ENCODE data around the gene CRYM.
A peak's percentile ranks its signal among the peaks of the same experiment; 100 is the strongest.
"Not testable (repeated sequence)": the region's sequence is repeated elsewhere in the genome, so short reads cannot be mapped to it uniquely, and the experiment has no call there.

Gene CRYM

DNA sequence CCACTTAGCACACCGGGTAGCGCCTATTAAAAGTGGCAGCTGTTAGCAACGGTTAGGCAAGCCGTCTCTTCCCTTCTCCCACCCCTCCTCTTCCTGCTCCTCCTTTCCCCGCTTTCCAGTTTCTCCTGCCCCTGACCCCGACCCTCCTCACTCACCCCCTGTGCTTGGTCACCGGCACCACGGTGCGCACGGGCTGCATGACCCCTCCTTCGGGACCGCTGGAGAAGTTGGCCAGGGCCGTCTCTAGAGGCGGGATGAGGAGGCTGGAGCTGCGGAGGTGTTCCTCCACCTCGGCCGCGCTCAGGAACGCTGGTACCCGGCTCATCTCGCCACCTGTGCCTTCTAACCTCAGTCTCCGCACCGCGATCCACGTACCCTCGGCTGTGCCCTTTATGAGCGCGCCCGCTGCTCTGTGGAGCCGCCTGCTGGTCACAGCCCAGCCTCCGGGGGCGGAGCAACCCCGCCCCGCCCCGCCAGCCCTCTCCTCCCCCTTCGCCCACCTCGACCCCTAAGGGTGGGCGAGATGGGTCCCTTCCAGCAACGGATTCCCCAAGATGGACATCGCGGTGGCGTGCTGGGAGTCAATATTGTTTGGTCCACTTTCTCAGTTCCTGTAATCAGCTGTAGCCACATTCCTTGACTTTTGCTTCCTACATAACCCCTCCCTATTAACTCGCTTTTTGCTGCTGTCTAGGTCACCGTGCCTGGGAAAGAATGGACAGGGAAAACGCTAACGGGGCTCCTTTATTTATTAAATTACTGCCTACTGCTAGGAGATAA is at the start of gene CRYM:
CRYM (minus strand) TSS at position 364 of the 780 bp plus-strand sequence; CDS start at position 325, 39 bp downstream.
- H3K36me3 ChIP-seq (ENCODE audit: control insufficient read depth, low read depth, low read length), result no peaks in the 10 kb centered on the region
- H3K4me1 ChIP-seq (ENCODE audit: control insufficient read depth, low read depth, low read length), result peaks cover 10% of the 10 kb centered on the region
- H3K4me3 ChIP-seq (ENCODE audit: low read length), result peak within 1 kb of the TSS; percentile 72
- peaks cover 25% of the 10 kb centered on the region for H3K27me3 ChIP-seq (ENCODE audit: control insufficient read depth, insufficient read depth, low read length)
- H3K27ac ChIP-seq (ENCODE audit: low read length), result no peak within 1 kb of the TSS
- H3K9me3 ChIP-seq (ENCODE audit: control insufficient read depth, low read depth, low read length), result no peaks in the 10 kb centered on the region
- no peak within 1 kb of the TSS for H3K9ac ChIP-seq (ENCODE audit: low read length)

GRCh38 chr16:21327046-21327445 is 49.0 kb upstream of the CRYM start:
- Histone ChIP-seq H3K9me3 (ENCODE audit: control insufficient read depth, low read depth, low read length) (no peaks in the 10 kb centered on the region), H3K27me3 (ENCODE audit: control insufficient read depth, insufficient read depth, low read length) (no peaks in the 10 kb centered on the region), H3K36me3 (ENCODE audit: control insufficient read depth, low read depth, low read length) (no peaks in the 10 kb centered on the region), H3K4me1 (ENCODE audit: control insufficient read depth, low read depth, low read length) (peaks cover 6% of the 10 kb centered on the region), H3K27ac (ENCODE audit: low read length) (no peak overlapping the region), H3K9ac (ENCODE audit: low read length) (no peak overlapping the region), H3K4me3 (ENCODE audit: low read length) (no peak overlapping the region)

DNA sequence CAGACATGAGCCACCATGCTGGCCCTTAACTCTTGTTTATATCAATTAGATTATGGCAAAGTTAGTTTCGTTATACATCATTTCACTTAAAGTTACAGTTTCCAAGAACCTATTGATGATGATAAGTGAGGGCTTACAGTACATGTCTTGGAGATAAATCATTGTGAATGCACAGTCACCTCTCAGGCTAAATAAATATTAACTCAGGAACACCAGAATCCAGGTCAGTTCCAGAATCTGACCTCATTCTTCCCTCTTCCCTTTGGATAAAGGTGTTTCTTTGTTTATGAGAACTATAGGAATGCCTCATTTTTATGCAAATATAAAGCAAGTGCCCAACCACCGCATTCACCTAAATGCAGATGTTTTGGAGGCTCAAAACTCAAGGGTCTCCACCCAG is 48.4 kb upstream of the CRYM start:
- no peaks in the 10 kb centered on the region for H3K36me3 ChIP-seq (ENCODE audit: control insufficient read depth, low read depth, low read length)
- no peak overlapping the region for H3K27ac ChIP-seq (ENCODE audit: low read length)
- H3K9me3 ChIP-seq (ENCODE audit: control insufficient read depth, low read depth, low read length), result no peaks in the 10 kb centered on the region
- H3K9ac ChIP-seq (ENCODE audit: low read length), result no peak overlapping the region
- no peaks in the 10 kb centered on the region for H3K27me3 ChIP-seq (ENCODE audit: control insufficient read depth, insufficient read depth, low read length)
- H3K4me3 ChIP-seq (ENCODE audit: low read length), result no peak overlapping the region
- H3K4me1 ChIP-seq (ENCODE audit: control insufficient read depth, low read depth, low read length), result peaks cover 6% of the 10 kb centered on the region

DNA sequence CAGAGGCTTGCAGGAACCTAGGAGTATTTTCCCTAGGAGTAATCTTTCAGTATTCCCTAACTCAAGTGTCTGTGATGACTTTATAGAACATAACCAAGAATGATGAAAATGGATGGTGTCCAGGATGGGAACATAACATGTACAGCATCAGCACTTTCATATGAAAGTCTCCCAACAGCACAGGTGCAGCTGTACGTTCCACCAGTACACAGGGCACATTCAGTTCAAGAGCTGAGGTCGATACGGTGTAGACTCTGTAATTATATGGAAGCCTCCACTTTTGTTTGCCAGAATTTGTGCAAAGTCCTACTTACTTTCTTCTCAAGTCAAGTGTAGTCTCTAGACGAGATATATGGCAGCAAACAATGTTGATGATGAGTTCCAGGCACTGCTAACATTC is 46.2 kb upstream of the CRYM start:
- no peaks in the 10 kb centered on the region for H3K9me3 ChIP-seq (ENCODE audit: control insufficient read depth, low read depth, low read length)
- H3K36me3 ChIP-seq (ENCODE audit: control insufficient read depth, low read depth, low read length), result no peaks in the 10 kb centered on the region
- no peaks in the 10 kb centered on the region for H3K27me3 ChIP-seq (ENCODE audit: control insufficient read depth, insufficient read depth, low read length)
- H3K4me1 ChIP-seq (ENCODE audit: control insufficient read depth, low read depth, low read length), result peaks cover 6% of the 10 kb centered on the region
- H3K27ac ChIP-seq (ENCODE audit: low read length), result no peak overlapping the region
- no peak overlapping the region for H3K4me3 ChIP-seq (ENCODE audit: low read length)
- H3K9ac ChIP-seq (ENCODE audit: low read length), result no peak overlapping the region

DNA sequence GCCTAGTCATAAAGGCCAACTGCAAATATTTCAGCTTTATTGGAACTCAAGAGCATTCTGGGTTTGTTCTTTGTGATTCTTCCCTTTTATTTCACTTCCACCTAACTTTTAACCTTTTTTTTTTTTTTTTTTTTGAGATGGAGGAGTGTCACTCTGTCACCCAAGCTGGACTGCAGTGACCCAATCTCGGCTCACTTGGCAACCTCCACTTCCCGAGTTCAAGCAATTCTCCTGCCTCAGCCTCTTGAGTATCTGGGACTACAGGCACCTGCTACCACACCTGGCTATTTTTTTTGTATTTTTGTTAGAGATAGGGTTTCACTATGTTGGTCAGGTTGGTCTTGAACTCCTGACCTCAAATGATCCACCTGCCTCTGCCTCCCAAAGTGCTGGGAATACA is 44.2 kb upstream of the CRYM start:
- H3K4me1 ChIP-seq (ENCODE audit: control insufficient read depth, low read depth, low read length); H3K27me3 ChIP-seq (ENCODE audit: control insufficient read depth, insufficient read depth, low read length); H3K9me3 ChIP-seq (ENCODE audit: control insufficient read depth, low read depth, low read length); H3K4me3 ChIP-seq (ENCODE audit: low read length); H3K27ac ChIP-seq (ENCODE audit: low read length); H3K9ac ChIP-seq (ENCODE audit: low read length); H3K36me3 ChIP-seq (ENCODE audit: control insufficient read depth, low read depth, low read length): not testable (repeated sequence)

DNA sequence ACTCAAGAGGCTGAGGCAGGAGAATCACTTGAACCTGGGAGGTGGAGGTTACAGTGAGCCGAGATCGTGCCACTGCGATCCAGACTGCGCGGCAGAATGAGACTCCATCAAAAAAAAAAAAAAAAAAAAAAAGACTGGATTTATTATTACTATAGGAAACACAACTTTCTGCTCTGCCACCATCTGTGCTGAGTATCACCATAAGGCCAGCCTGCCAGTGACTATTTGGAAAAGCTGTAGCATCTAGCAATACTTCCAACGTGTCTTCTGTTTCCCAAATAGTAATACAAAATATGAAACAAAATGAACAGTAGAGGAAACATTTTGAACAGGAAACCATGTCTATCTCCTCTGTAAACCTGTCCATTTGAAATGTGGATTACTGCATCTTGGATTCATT is 43.6 kb upstream of the CRYM start:
- no peaks in the 10 kb centered on the region for H3K36me3 ChIP-seq (ENCODE audit: control insufficient read depth, low read depth, low read length)
- H3K9ac ChIP-seq (ENCODE audit: low read length), result no peak overlapping the region
- no peak overlapping the region for H3K4me3 ChIP-seq (ENCODE audit: low read length)
- no peaks in the 10 kb centered on the region for H3K27me3 ChIP-seq (ENCODE audit: control insufficient read depth, insufficient read depth, low read length)
- no peaks in the 10 kb centered on the region for H3K9me3 ChIP-seq (ENCODE audit: control insufficient read depth, low read depth, low read length)
- H3K4me1 ChIP-seq (ENCODE audit: control insufficient read depth, low read depth, low read length), result peaks cover 5% of the 10 kb centered on the region
- no peak overlapping the region for H3K27ac ChIP-seq (ENCODE audit: low read length)

- Histone ChIP-seq H3K9me3 (ENCODE audit: control insufficient read depth, low read depth, low read length) (no peaks in the 10 kb centered on the region), H3K36me3 (ENCODE audit: control insufficient read depth, low read depth, low read length) (no peaks in the 10 kb centered on the region), H3K4me1 (ENCODE audit: control insufficient read depth, low read depth, low read length) (no peaks in the 10 kb centered on the region), H3K27ac (ENCODE audit: low read length) (no peak overlapping the region), H3K27me3 (ENCODE audit: control insufficient read depth, insufficient read depth, low read length) (no peaks in the 10 kb centered on the region), H3K4me3 (ENCODE audit: low read length) (no peak overlapping the region), H3K9ac (ENCODE audit: low read length) (no peak overlapping the region)
Observed at GRCh38 chr16:21314339-21314738, 36.2 kb upstream of the CRYM start.

- H3K27ac ChIP-seq (ENCODE audit: low read length); H3K4me1 ChIP-seq (ENCODE audit: control insufficient read depth, low read depth, low read length); H3K4me3 ChIP-seq (ENCODE audit: low read length); H3K27me3 ChIP-seq (ENCODE audit: control insufficient read depth, insufficient read depth, low read length); H3K36me3 ChIP-seq (ENCODE audit: control insufficient read depth, low read depth, low read length); H3K9ac ChIP-seq (ENCODE audit: low read length); H3K9me3 ChIP-seq (ENCODE audit: control insufficient read depth, low read depth, low read length): not testable (repeated sequence)
Observed at GRCh38 chr16:21312863-21313372, 34.8 kb upstream of the CRYM start.

- H3K4me3 ChIP-seq (ENCODE audit: low read length); H3K9ac ChIP-seq (ENCODE audit: low read length); H3K9me3 ChIP-seq (ENCODE audit: control insufficient read depth, low read depth, low read length); H3K4me1 ChIP-seq (ENCODE audit: control insufficient read depth, low read depth, low read length); H3K36me3 ChIP-seq (ENCODE audit: control insufficient read depth, low read depth, low read length); H3K27me3 ChIP-seq (ENCODE audit: control insufficient read depth, insufficient read depth, low read length); H3K27ac ChIP-seq (ENCODE audit: low read length): not testable (repeated sequence)
Observed at GRCh38 chr16:21312046-21312445, 34.0 kb upstream of the CRYM start.

- peaks cover 45% of the 10 kb centered on the region for H3K27me3 ChIP-seq (ENCODE audit: control insufficient read depth, insufficient read depth, low read length)
- not testable (repeated sequence) for H3K9me3 ChIP-seq (ENCODE audit: control insufficient read depth, low read depth, low read length); H3K36me3 ChIP-seq (ENCODE audit: control insufficient read depth, low read depth, low read length); H3K27ac ChIP-seq (ENCODE audit: low read length); H3K4me3 ChIP-seq (ENCODE audit: low read length); H3K9ac ChIP-seq (ENCODE audit: low read length); H3K4me1 ChIP-seq (ENCODE audit: control insufficient read depth, low read depth, low read length)
Observed at GRCh38 chr16:21306712-21307111, 28.6 kb upstream of the CRYM start.

DNA sequence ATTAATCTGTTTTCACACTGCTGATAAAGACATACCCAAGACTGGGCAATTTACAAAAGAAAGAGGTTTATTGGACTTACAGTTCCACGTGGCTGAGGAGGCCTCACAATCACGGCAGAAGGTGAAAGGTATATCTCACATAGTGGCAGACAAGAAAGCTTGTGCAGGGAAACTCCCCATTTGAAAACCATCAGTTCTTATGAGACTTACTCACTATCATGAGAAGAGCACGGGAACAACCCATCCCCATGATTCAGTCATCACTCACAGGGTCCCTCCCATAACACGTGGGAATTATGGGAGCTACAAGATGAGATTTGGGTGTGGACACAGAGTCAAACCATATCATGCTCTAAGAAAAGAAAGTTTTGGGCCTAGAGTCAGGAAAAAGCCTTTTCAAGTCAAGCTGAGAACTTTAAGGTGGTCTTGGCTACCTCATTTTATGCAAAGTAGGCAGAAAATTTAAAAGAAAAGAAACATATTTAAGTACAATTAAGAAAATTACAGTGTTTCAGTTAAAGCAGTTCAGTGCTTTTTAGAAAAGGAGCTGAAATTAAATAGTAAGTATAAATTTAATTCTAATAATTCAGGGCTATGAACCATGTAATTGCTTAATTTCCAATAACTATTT is 24.9 kb upstream of the CRYM start:
- H3K4me1 ChIP-seq (ENCODE audit: control insufficient read depth, low read depth, low read length), result peaks cover 8% of the 10 kb centered on the region
- H3K36me3 ChIP-seq (ENCODE audit: control insufficient read depth, low read depth, low read length), result no peaks in the 10 kb centered on the region
- H3K9me3 ChIP-seq (ENCODE audit: control insufficient read depth, low read depth, low read length), result no peaks in the 10 kb centered on the region
- H3K9ac ChIP-seq (ENCODE audit: low read length), result no peak overlapping the region
- H3K27me3 ChIP-seq (ENCODE audit: control insufficient read depth, insufficient read depth, low read length), result peaks cover 55% of the 10 kb centered on the region
- no peak overlapping the region for H3K4me3 ChIP-seq (ENCODE audit: low read length)
- H3K27ac ChIP-seq (ENCODE audit: low read length), result no peak overlapping the region

GRCh38 chr16:21302454-21302853 is 24.4 kb upstream of the CRYM start:
- H3K27me3 ChIP-seq (ENCODE audit: control insufficient read depth, insufficient read depth, low read length), result peaks cover 55% of the 10 kb centered on the region
- no peaks in the 10 kb centered on the region for H3K9me3 ChIP-seq (ENCODE audit: control insufficient read depth, low read depth, low read length)
- no peak overlapping the region for H3K9ac ChIP-seq (ENCODE audit: low read length)
- no peaks in the 10 kb centered on the region for H3K36me3 ChIP-seq (ENCODE audit: control insufficient read depth, low read depth, low read length)
- H3K27ac ChIP-seq (ENCODE audit: low read length), result no peak overlapping the region
- peak overlapping the region; percentile 58 for H3K4me3 ChIP-seq (ENCODE audit: low read length)
- peaks cover 8% of the 10 kb centered on the region for H3K4me1 ChIP-seq (ENCODE audit: control insufficient read depth, low read depth, low read length)

Data from iPS-18a (cell line).